Raji (cell line): ENCODE measurements around the gene TMEM131L.

Experiments
- POLR2A ChIP-seq: IDR thresholded peaks from 2 replicates; pipeline ENCODE4 v1.6.1; 2011; ENCODE audit warnings: low read depth, low read length, control low read depth; ENCODE audit not compliant: insufficient read depth

Gene TMEM131L

GRCh38 chr4:153465615-153466080 lies 512 bp upstream of the TMEM131L start:
- 0 out of 2 replicates have a peak, but pooled peaks have one; percentile 11 for TF ChIP-seq POLR2A

DNA sequence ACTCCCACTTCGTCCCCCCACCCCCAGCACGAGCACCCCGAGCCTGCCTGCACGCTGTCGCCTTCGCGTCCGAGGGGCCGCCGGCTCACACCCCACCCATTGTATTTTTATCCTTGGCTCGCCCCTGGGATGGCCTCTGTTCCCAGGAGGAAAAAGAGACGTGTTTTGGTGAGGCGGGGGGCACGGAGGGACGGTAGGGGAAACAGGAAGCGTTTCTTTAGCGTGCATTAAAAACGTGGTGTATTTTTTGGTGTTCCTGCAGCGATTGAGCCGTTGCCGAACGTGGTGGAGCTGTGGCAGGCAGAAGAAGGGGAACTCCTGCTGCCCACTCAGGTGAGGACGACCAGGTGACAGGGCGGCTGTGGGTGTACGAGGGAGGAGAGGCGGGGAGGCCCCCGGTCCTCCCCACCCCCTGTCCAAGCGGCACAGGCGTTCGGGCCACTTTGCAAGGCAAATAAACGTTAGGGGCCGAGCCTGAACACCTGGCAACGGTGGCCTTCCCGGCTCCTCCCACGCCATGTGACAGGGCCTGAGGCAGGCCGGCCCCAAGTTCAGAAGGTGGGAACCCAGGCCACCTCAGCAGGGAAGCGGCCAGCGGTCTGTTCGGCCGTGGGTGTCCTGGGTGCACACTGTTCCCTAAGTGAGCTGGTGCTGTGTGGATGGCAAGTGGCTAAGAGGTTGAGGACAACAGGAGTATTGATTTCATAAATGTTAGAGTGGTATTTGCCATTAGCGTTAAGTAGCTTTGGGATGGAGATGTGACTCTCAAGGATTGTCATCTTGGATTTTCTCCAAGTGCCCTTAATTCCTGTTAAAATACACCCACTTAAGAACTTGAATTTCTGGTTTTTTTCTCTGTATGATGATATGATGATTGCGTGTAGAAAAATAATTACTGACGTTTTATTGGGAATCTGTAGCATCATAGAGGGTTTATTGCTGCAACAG lies 1.1 kb downstream of the TMEM131L start:
- TF ChIP-seq POLR2A, result peak; percentile 96

- TF ChIP-seq POLR2A, result no peak
Measured at GRCh38 chr4:153467897-153468262, 1.7 kb downstream of the TMEM131L start.

DNA sequence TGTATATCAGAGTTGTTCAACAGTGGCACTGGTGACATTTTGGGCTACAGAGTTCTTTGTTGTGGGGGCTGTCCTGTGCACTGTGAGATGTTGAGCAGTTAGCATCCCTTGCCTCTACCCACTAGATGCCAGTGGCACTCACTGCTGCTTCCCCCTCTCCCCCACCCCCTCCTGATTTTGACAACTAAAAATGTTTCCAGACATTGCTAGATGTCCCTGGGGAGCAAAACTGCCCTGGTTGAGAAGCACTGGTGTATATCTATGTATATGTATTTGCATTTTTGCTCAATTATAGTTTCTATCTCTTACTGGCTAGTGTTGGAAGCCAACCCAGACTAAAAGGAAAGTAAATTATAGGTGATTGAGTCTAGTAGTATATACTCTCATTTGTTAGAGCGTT lies 2.4 kb downstream of the TMEM131L start:
- TF ChIP-seq POLR2A, result peak; percentile 61

GRCh38 chr4:153469031-153469430 lies 2.9 kb downstream of the TMEM131L start:
- TF ChIP-seq POLR2A, result no peak

DNA sequence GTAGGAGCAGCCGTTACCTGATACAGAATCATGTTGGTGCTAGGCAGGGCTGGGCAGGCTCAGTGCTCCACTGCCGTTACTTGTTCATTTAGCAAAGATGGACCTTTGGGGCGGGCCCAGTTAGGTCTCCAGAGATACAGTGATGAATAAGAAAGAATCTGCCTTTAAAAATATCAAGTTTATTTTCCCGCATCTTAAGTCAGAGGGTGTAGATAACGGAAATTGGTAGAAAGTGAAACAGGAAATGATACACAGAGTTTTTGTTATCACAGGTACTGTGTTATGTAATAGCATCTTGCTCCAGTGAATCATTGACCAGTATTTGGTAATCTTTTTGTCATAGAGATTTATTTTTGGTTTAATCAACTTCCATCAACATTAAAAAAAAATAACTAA lies 5.5 kb downstream of the TMEM131L start:
- TF ChIP-seq POLR2A, result no peak

GRCh38 chr4:153472122-153473037 lies 6.2 kb downstream of the TMEM131L start:
- no peak for TF ChIP-seq POLR2A

DNA sequence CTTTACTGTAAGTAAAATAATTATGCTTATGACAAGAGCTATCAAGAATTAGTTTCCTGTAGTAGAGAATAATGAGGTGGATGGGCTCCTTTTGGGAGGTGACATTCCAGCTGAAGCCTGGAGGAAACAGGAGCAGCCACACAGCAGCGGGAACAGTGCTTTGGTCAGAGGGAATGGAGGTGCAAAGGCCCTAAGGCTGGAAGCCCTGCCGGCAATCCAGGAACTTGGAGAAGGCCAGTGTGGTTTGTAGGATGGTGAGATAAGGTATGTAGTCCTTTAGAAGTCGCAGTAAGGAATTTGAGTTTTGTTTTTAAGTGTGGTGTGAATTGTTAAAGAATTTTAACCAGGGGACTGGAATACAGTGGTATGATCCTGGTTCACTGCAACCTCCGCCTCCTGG lies 8.1 kb downstream of the TMEM131L start:
- no peak for TF ChIP-seq POLR2A

- no peak for TF ChIP-seq POLR2A
Measured at GRCh38 chr4:153476829-153477574, 10.8 kb downstream of the TMEM131L start.

DNA sequence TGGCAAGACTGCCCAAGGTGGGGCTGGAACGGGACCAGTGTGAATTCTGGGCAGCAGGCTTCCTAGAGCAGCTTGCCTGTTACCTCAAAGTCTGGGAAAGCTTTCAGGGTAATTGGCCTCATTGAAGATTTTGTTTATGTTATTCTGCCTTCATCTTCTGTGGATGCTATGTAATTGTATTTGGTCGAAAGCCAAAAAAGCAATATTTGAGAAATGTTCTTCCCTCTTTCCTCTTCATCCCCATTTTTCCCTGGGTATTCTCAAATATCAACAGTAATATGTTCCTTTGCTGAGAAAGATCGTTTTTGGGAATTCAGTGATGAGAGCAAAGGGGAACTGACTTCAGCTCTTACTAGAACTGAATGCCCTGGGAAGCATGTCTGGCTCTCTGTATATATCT lies 12.9 kb downstream of the TMEM131L start:
- TF ChIP-seq POLR2A, result no peak

DNA sequence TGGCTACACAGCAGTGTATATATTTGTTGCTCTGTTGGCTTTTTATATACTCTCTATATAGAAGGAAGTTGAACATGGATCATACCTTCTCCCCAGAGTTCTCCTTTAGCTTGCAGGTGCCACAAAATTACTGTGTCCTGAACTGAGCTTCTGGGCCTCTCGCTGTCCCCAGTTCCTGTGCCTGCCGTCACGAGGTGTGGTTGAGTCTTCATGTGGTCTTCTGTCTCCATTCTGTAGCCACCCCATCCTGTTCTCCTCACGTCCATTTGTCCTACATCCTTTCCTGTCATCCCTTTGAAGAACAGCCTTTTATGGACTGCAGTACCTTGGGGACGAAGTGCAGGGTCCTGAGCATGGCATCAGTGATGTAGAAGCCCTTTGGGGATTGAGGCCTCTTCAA lies 14.5 kb downstream of the TMEM131L start:
- no peak for TF ChIP-seq POLR2A

GRCh38 chr4:153481478-153481877 lies 15.3 kb downstream of the TMEM131L start:
- TF ChIP-seq POLR2A, result no peak

DNA sequence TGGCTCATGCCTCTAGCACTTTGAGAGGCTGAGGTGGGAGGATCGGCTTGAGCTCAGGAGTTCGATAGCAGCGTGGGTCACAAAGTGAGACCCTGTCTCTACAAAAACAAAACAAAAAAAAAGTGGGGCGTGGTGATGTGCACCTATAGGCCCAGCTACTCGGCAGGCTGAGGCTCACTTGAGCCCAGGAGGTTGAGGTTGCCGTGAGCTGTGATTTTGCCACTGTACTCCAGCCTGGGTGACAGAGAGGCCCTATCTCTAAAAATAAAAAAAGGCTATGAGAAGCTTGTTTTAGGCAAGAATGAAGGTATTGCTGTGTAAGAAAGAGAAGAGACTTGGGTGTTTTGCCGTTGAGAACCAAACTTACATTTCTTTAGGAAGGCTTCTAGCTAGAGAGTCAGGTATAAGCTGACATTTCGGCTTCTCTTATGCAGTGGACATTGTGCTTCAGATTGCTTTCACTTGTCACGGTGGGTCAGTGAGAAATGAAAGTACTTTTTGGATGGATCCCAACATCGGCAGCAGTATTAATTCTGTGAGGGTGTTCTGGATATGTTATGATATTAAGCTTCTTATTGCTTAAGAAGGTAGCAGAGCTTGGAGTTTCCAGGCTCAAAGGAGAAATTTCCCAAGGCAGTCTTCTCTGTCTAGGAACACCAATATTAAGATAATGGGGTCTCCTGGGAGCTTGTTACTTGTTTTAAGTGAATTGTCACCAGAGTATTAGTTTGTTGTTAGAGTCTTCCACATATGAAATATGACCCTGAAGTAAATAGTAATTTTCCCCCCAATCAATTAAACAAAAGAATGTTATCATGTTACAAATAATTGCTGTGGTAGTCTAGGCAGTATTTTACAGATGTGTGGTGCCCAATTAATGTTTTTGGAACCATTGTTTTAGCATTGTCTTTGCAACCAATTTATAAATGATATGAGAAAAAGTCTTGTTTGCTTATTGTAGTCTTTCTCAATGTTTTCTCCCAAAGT lies 17.6 kb downstream of the TMEM131L start:
- no peak for TF ChIP-seq POLR2A

DNA sequence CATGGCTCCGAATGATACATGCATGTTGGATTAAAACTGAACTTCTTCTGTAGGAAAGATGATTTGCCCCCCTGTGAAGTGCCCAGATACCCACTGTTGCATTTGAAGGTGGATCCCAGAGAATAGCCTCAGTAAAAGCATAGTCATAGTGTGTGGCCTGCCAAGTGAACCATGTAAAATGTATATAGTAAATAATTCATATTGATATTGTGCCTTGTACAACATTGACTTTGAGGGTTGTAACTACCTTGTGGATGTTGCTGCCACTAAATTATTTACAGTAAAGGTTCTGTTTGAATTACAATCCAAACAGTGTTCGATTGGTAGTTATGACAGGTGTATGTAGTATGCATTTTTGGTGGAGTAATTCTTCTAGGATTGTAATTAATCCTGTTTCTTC lies 19.2 kb downstream of the TMEM131L start:
- no peak for TF ChIP-seq POLR2A
